AML-193 (cell line): ENCODE results near the gene CD177.
"Not testable (repeated sequence)": the region's sequence is repeated elsewhere in the genome, so short reads cannot be mapped to it uniquely, and the experiment has no call there.

ENCODE experiments used
- DNase-seq, 2 experiments: peaks; one replicate each; lab custom pipeline; 2025; lab: John Stamatoyannopoulos, UW

The CD177 gene

GRCh38 chr19:43380771-43381386, 27.4 kb downstream of the CD177 start:
- no peak for DNase-seq

DNA sequence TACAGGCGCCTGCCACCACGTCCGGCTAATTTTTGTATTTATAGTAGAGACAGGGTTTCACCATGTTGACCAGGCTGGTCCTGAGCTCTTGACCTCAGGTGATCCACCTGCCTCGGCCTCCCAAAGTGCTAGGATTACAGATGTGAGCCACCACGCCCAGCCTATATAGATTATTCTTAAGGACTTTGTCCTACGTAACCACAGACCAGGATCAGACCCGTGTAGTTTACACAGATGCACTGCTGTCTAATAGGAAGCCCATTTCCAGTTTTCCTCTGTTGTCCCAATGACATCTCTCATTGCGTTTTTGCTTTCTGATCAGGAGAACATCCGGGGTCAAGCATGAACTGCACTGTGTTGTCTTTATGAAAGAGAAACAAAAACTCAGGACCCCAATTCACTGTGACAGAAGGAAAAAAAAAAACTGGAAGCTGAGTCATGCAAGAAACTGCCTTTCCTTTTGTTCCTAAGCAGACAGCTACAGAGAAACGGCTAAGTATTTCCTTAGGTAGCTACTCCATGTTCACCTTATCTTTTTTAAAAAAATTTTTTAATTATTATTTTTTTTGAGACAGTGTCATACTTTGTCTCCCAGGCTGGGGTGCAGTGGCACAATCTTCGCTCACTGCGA, 29.2 kb downstream of the CD177 start:
- DNase-seq, result not testable (repeated sequence)

DNA sequence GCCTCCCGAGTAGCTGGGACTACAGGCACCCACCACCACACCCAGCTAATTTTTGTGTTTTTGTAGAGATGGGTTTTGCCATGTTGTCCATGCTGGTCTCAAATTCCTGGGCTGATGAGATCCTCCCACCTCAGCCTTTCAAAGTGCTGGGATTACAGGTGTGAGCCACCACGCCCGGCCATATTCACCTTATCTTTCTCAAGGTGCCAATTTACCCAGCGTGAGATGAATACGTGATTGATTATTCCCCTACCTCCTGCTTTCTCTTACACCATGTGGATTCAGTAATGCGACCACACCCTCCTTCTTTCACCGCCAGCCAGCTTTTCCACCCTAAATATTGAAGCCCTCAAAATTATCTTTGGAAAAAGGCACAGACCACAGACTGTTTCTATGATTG, 29.8 kb downstream of the CD177 start:
- not testable (repeated sequence) for DNase-seq

- not testable (repeated sequence) for DNase-seq
These were observed 30.3 kb downstream of the CD177 start for GRCh38 chr19:43383759-43384158.

- not testable (repeated sequence) for DNase-seq
These were observed 37.5 kb downstream of the CD177 start for GRCh38 chr19:43390903-43391551.

DNA sequence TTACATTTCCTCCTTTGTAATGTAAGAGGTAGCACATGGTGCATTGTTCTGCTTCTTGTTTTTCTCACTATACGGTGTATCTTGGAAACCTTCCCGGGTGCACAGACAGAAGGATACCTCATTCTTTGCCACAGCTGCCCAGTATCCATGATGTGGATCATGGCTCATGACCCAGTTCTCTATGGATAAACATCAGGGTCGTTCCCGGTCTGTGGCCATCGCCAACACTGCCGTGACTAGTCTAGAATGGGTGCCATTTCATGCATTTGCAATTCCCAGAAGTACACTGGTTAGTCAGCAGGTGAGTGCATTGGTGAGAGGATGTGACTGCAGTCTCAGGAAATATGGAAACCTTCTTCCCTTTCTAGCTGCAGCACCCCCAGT, 38.1 kb downstream of the CD177 start:
- not testable (repeated sequence) for DNase-seq

DNA sequence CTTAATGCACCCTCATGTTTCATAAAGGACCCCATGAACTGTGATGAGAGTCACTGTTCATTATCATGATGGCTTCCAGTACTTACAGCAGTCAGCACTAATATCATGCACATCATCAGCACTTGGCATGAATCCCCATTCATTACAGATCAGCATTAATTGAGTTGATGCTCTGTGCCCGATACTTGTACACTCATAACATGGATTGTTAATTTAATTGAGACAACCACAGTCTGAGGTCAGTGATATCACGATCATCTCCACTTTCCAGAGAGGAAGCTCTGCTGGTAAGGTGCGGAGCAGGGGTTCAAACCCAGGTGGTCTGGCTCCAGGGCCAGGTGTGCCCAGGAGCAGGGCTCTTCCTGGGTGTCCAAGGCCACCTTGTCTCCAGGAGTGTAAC, 40.0 kb downstream of the CD177 start:
- not testable (repeated sequence) for DNase-seq

DNA sequence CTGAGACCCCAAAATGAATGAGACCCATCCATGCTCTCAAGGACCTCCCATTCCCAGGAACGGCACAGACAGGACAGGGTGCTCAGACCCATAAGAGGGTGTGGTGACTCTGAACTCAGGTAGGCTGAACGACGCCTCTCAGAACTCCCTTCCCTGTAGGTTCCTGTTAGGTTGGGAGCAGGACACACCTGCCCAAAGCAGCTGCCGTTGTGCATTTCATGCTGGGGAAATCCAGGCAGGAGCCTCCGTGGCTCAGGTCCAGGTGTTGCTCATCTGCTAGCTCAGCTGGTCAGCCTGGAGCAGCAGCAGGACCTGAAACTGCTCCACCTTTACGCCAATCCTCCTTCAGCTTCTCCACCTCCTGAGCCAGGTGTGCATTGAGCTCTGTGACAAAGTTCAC, 42.1 kb downstream of the CD177 start:
- DNase-seq, result no peak

- no peak for DNase-seq
These were observed 52.8 kb downstream of the CD177 start for GRCh38 chr19:43406297-43406696.

DNA sequence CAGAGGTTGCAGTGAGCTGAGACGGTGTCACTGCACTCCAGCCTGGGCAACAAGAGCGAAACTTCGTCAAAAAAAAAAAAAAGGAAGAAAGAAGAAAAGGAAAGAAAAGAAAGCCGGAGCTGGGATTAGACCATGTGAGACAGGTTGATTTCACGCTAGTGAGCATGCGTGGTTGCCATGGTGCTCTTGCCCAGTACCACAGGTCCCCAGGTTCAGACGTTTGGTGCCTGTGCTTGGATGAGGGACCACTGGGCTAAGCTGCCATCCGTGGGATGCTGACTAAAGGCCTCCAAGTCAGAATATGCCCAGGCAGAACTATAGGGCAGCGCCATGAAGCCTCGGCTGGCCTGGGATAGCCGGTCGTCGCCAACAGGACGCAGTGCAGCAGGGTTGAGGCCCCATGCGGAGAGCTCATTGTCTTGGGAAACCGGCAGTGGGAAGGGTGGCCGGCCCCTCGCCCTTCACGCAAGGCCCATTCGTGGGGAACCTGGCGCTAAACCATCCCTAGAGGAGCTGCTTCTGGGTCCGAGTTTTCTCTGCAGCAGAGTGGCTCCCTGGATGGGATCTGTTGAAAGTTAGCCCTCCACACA, 54.0 kb downstream of the CD177 start:
- no peak for DNase-seq

GRCh38 chr19:43408043-43408442, 54.6 kb downstream of the CD177 start:
- no peak for DNase-seq

DNA sequence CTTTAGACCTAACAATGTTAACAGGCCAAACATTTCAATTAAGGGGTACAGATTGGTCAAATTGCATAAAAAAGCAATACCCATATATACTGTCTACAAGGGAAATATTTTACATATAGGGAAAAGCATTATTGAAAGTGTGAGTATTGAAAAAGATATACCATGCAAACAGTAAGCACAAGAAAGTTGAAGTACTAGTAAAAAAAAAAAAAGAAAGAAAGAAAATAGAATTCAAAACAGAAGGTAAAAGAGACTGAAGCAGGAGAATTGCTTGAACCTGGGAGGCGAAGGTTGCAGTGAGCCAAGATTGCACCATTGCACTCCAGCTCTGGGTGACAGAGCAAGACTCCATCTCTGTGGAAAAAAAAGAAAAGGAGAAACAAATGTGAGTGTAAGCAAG, 55.9 kb downstream of the CD177 start:
- no peak for DNase-seq

- DNase-seq, result no peak
These were observed 59.0 kb downstream of the CD177 start for GRCh38 chr19:43412441-43412840.
